Measurements from ENCODE around the gene SET. TPM values are rescaled to one million over a fixed set of nuclear protein-coding genes. Genes with fewer than 3 reads are reported as not detected.
A peak's percentile ranks its signal among the peaks of the same experiment; 100 is the strongest.
"Not testable (repeated sequence)": the region's sequence is repeated elsewhere in the genome, so short reads cannot be mapped to it uniquely, and the experiment has no call there.

The SET gene
- total and polyA plus RNA-seq, 12 donors = 62.1 to 352 (median 184) TPM

- peak overlapping the region in 3 of 5 donors; percentile 20 to 100 (median 63) for H3K27ac ChIP-seq
- peak in 2 of 7 donors; percentile 50 to 60 for DNase-seq
These were observed 1.0 kb downstream of the SET start for GRCh38 chr9:128689820-128690683.

GRCh38 chr9:128690684-128691034 is 1.6 kb downstream of the SET start:
- peak overlapping the region in 3 of 5 donors; percentile 20 to 100 (median 63) for H3K27ac ChIP-seq
- TF ChIP-seq POLR2A (IDR thresholded peaks at IDR 0.05) = no peak
- TF ChIP-seq, protein P1, sequence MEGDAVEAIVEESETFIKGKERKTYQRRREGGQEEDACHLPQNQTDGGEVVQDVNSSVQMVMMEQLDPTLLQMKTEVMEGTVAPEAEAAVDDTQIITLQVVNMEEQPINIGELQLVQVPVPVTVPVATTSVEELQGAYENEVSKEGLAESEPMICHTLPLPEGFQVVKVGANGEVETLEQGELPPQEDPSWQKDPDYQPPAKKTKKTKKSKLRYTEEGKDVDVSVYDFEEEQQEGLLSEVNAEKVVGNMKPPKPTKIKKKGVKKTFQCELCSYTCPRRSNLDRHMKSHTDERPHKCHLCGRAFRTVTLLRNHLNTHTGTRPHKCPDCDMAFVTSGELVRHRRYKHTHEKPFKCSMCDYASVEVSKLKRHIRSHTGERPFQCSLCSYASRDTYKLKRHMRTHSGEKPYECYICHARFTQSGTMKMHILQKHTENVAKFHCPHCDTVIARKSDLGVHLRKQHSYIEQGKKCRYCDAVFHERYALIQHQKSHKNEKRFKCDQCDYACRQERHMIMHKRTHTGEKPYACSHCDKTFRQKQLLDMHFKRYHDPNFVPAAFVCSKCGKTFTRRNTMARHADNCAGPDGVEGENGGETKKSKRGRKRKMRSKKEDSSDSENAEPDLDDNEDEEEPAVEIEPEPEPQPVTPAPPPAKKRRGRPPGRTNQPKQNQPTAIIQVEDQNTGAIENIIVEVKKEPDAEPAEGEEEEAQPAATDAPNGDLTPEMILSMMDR (IDR thresholded peaks at IDR 0.05) = no peak
- WGBS, 4 donors = 10 to 14% (median 14%) methylated on average over 5 of the region's 5 CpGs

More at GRCh38 chr9:128689820-128690683, 1.0 kb downstream of the SET start:
- TF ChIP-seq, protein P1 (IDR thresholded peaks at IDR 0.05) = no peak
- TF ChIP-seq POLR2A (IDR thresholded peaks at IDR 0.05) = no peak
- peaks cover 18 to 26% of the 10 kb centered on the region in 2 donors for H3K4me1 ChIP-seq (replicated peaks in 1 of 2)
- intact Hi-C loops (cut with DNase I) = no loop called here
- H3K27me3 ChIP-seq = no peaks in the 10 kb centered on the region
- peaks cover 0 to 33% of the 10 kb centered on the region in 2 donors for H3K36me3 ChIP-seq (replicated peaks in 1 of 2)
- no peaks in the 10 kb centered on the region for H3K9me3 ChIP-seq (replicated peaks in 1 of 3)
- WGBS, 4 donors = 0 to 2% (median 1%) methylated on average over 12 to 81 of the region's 83 CpGs
- H3K4me3 ChIP-seq = peak overlapping the region in 3 of 4 donors; percentile 26 to 99 (median 31)

DNA sequence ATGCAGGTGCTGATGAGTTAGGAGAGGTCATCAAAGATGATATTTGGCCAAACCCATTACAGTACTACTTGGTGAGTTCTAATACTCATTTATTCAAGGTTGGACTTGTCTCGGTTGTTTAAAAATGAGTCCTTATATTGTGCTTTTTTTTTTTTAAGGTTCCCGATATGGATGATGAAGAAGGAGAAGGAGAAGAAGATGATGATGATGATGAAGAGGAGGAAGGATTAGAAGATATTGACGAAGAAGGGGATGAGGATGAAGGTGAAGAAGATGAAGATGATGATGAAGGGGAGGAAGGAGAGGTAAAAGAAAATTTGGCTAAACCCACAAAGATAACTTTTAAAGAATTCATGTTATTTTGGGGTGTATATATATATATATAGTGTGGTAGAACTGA is 4.7 kb downstream of the SET start:
- H3K4me3 ChIP-seq; DNase-seq; H3K27ac ChIP-seq; intact Hi-C loops (cut with DNase I); H3K27me3 ChIP-seq; H3K9me3 ChIP-seq (replicated peaks in 1 of 3): not testable (repeated sequence)
- WGBS, 4 donors = 79 to 84% (median 83%) methylated on average over 3 of the region's 3 CpGs
- peaks cover 11 to 17% of the 10 kb centered on the region in 2 donors for H3K4me1 ChIP-seq (replicated peaks in 1 of 2)
- peaks cover 0 to 50% of the 10 kb centered on the region in 2 donors for H3K36me3 ChIP-seq (replicated peaks in 1 of 2)

More at GRCh38 chr9:128690684-128691034, 1.6 kb downstream of the SET start:
- no peak for DNase-seq
- Histone ChIP-seq H3K27me3 (no peaks in the 10 kb centered on the region), H3K4me3 (peak overlapping the region in 3 of 4 donors; percentile 26 to 99 (median 31)), H3K4me1 (replicated peaks in 1 of 2) (peaks cover 16 to 26% of the 10 kb centered on the region in 2 donors), H3K9me3 (replicated peaks in 1 of 3) (no peaks in the 10 kb centered on the region), H3K36me3 (replicated peaks in 1 of 2) (peaks cover 0 to 37% of the 10 kb centered on the region in 2 donors)
- intact Hi-C loops (cut with DNase I) = no loop called here

GRCh38 chr9:128694344-128694743 is 5.3 kb downstream of the SET start:
- intact Hi-C loops (cut with DNase I) = no loop called here

More at GRCh38 chr9:128694344-128694743, 5.3 kb downstream of the SET start:
- H3K27me3 ChIP-seq = no peaks in the 10 kb centered on the region
- no peak for TF ChIP-seq POLR2A (IDR thresholded peaks at IDR 0.05)
- TF ChIP-seq, protein P1 (IDR thresholded peaks at IDR 0.05) = no peak
- H3K36me3 ChIP-seq (replicated peaks in 1 of 2) = peaks cover 0 to 50% of the 10 kb centered on the region in 2 donors
- H3K4me3 ChIP-seq = no peak overlapping the region
- H3K27ac ChIP-seq = no peak overlapping the region
- H3K9me3 ChIP-seq (replicated peaks in 1 of 3) = no peaks in the 10 kb centered on the region
- DNase-seq = no peak
- H3K4me1 ChIP-seq (replicated peaks in 1 of 2) = peaks cover 11 to 17% of the 10 kb centered on the region in 2 donors
- WGBS, 4 donors = 81 to 87% (median 83%) methylated on average over 6 of the region's 6 CpGs

All from adrenal gland (tissue), 12 donors.